Glomerular visceral epithelial cell (primary cell): ENCODE data around the gene CUX1.
"Not testable (repeated sequence)": the region's sequence is repeated elsewhere in the genome, so short reads cannot be mapped to it uniquely, and the experiment has no call there.

Experiments
- DNase-seq: peaks from one replicate; pipeline ENCODE4 v3.0.0-alpha.2; 2016; ENCODE audit errors: extremely low spot score

CUX1 gene

GRCh38 chr7:102303669-102304422 is 486.4 kb downstream of the CUX1 start:
- no peak for DNase-seq

- DNase-seq, result no peak
These were observed 487.2 kb downstream of the CUX1 start for GRCh38 chr7:102304668-102305067.

- DNase-seq, result no peak
These were observed 488.2 kb downstream of the CUX1 start for GRCh38 chr7:102305414-102306268.

GRCh38 chr7:102306916-102307677 is 489.7 kb downstream of the CUX1 start:
- DNase-seq, result peak; percentile 73

- DNase-seq, result no peak
These were observed 493.0 kb downstream of the CUX1 start for GRCh38 chr7:102310414-102310815.

- DNase-seq, result no peak
These were observed 494.9 kb downstream of the CUX1 start for GRCh38 chr7:102312317-102312716.

GRCh38 chr7:102313997-102314780 is 496.8 kb downstream of the CUX1 start:
- DNase-seq, result no peak

GRCh38 chr7:102317231-102318059 is 500.0 kb downstream of the CUX1 start:
- no peak for DNase-seq

GRCh38 chr7:102318482-102318971 is 501.1 kb downstream of the CUX1 start:
- peak; percentile 38 for DNase-seq

- no peak for DNase-seq
These were observed 502.2 kb downstream of the CUX1 start for GRCh38 chr7:102319671-102320070.

GRCh38 chr7:102320181-102320580 is 502.8 kb downstream of the CUX1 start:
- DNase-seq, result no peak

- no peak for DNase-seq
These were observed 503.4 kb downstream of the CUX1 start for GRCh38 chr7:102320601-102321350.

GRCh38 chr7:102321351-102322201 is 504.1 kb downstream of the CUX1 start:
- DNase-seq, result no peak

- DNase-seq, result no peak
These were observed 504.8 kb downstream of the CUX1 start for GRCh38 chr7:102322202-102322715.

- DNase-seq, result no peak
These were observed 506.4 kb downstream of the CUX1 start for GRCh38 chr7:102323914-102324195.

GRCh38 chr7:102325106-102325505 is 507.7 kb downstream of the CUX1 start:
- DNase-seq, result not testable (repeated sequence)

GRCh38 chr7:102326157-102326889 is 508.9 kb downstream of the CUX1 start:
- no peak for DNase-seq

GRCh38 chr7:102327183-102327582 is 509.8 kb downstream of the CUX1 start:
- DNase-seq, result not testable (repeated sequence)
